LNCaP clone FGC (cell line): Measurements from ENCODE around the gene NEK3.
"Not testable (repeated sequence)": the region's sequence is repeated elsewhere in the genome, so short reads cannot be mapped to it uniquely, and the experiment has no call there.

Experiments used
- DNase-seq: peaks from one replicate; pipeline ENCODE4 v3.0.0-alpha.2; 2011; ENCODE audit warnings: low read depth
- H3K4me3 ChIP-seq: 2 replicates; pipeline ENCODE4 v1.5.1; 2011; ENCODE audit warnings: mild to moderate bottlenecking, low read depth, low read length, control low read depth
- TF ChIP-seq, protein P1 (sequence below): IDR thresholded peaks from 2 replicates; pipeline ENCODE4 v1.5.1; 2012; ENCODE audit warnings: mild to moderate bottlenecking; ENCODE audit not compliant: control insufficient read depth, insufficient read depth; ENCODE audit errors: extremely low read depth

Gene NEK3

DNA sequence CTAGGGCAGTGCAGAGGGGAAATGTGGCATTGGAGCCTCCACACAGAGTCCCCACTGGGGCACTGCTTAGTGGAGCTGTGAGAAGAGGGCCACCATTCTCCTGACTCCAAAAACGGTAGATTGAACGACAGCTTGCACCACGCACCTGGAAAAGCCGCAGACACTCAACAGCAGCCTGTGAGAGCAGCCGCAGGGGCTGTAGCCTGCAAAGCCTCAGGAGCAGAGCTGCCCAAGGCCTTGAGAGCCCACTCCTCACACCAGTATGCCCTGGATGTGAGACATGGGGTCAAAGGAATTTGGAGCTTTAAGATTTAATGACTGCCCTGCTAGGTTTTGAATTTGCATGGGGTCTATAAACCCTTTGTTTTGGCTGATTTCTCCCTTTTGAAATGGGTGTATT is 62.2 kb downstream of the NEK3 start:
- no peak for DNase-seq
- no peak overlapping the region for H3K4me3 ChIP-seq
- TF ChIP-seq, protein P1, sequence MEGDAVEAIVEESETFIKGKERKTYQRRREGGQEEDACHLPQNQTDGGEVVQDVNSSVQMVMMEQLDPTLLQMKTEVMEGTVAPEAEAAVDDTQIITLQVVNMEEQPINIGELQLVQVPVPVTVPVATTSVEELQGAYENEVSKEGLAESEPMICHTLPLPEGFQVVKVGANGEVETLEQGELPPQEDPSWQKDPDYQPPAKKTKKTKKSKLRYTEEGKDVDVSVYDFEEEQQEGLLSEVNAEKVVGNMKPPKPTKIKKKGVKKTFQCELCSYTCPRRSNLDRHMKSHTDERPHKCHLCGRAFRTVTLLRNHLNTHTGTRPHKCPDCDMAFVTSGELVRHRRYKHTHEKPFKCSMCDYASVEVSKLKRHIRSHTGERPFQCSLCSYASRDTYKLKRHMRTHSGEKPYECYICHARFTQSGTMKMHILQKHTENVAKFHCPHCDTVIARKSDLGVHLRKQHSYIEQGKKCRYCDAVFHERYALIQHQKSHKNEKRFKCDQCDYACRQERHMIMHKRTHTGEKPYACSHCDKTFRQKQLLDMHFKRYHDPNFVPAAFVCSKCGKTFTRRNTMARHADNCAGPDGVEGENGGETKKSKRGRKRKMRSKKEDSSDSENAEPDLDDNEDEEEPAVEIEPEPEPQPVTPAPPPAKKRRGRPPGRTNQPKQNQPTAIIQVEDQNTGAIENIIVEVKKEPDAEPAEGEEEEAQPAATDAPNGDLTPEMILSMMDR, result no peak

DNA sequence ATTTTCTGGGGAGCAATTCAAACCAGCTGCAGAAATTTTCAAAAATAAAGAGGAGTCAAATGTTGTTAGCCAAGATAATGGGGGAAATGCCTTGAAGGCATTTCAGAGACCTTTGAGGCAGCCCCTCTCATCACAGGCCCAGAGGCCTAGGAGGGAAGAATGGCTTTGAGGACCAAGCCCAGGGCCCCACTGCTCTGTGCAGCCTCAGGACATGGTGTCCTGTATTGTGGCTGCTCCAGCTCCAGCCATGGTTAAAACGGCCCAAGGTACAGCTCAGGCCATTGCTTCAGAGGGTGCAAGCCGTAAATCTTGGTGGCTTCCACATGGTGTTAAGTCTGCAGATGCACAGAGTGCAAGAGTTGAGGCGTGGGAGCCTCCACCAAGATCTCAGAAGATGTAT is 62.6 kb downstream of the NEK3 start:
- TF ChIP-seq, protein P1, result no peak
- DNase-seq, result no peak

DNA sequence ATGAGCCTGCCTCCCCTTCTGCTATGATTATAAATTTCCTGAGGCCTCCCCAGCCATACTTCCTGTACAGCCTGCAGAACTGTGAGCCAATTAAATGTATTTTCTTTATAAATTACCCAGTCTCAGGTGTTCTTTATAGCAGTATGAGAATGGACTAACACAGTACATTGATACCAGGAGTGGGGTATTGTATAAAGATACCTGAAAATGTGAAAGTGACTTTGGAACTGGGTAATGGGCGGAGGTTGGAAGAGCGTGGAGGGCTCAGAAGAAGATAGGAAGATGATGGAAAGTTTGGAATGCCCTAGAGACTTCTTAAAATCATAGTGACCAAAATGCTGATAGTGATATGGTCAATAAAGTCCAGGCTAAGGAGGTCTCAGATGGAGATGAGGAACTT is 63.3 kb downstream of the NEK3 start:
- DNase-seq, result no peak
- H3K4me3 ChIP-seq, result no peak overlapping the region
- TF ChIP-seq, protein P1, result no peak

More for the DNA sequence above, 62.6 kb downstream of the NEK3 start:
- H3K4me3 ChIP-seq, result no peak overlapping the region

- TF ChIP-seq, protein P1, result no peak
- no peak for DNase-seq
These were observed 67.3 kb downstream of the NEK3 start for GRCh38 chr13:52092087-52092486.

GRCh38 chr13:52091473-52091872 is 67.9 kb downstream of the NEK3 start:
- DNase-seq, result no peak
- H3K4me3 ChIP-seq, result no peak overlapping the region
- TF ChIP-seq, protein P1, result no peak

More at GRCh38 chr13:52092087-52092486, 67.3 kb downstream of the NEK3 start:
- H3K4me3 ChIP-seq, result no peak overlapping the region

- TF ChIP-seq, protein P1, result no peak
- H3K4me3 ChIP-seq, result no peak overlapping the region
- no peak for DNase-seq
These were observed 74.0 kb downstream of the NEK3 start for GRCh38 chr13:52085421-52085820.

- not testable (repeated sequence) for H3K4me3 ChIP-seq, DNase-seq
These were observed 74.4 kb downstream of the NEK3 start for GRCh38 chr13:52084981-52085380.
